Tibial artery (tissue), 4 donors: ENCODE results near the gene BACE1.
A peak's percentile ranks its signal among the peaks of the same experiment; 100 is the strongest.

ENCODE experiments used
- DNase-seq, 2 donors: peaks; one replicate each; pipeline ENCODE4 v3.0.0-alpha.2; 2019
- H3K27ac ChIP-seq, 2 donors: fragments of 200-600 bp; sonication (generic) in 1 of 2; 1 replicate in 1 of 2; 2 replicates in 1 of 2; pipeline ENCODE4 v1.5.1; 2018 to 2019; ENCODE audit warnings: mild to moderate bottlenecking in 1 of 2
- H3K27me3 ChIP-seq, 2 donors: fragments of 200-600 bp; sonication (generic) in 1 of 2; one replicate each; pipeline versions ENCODE4 v1.5.1 to v1.6.0; 2016 to 2019
- H3K36me3 ChIP-seq, 3 donors: fragments of 200-600 bp; sonication (generic) in 2 of 3; one replicate each; pipeline ENCODE4 v1.5.1; 2016 to 2019; ENCODE audit warnings: mild to moderate bottlenecking in 2 of 3
- H3K4me1 ChIP-seq, 4 donors: fragments of 200-600 bp; sonication (generic) in 2 of 4; 1 replicate in 3 of 4; 2 replicates in 1 of 4; pipeline ENCODE4 v1.5.1; 2016 to 2019
- H3K4me3 ChIP-seq, 2 donors: fragments of 200-600 bp; sonication (generic) in 1 of 2; 1 replicate in 1 of 2; 2 replicates in 1 of 2; pipeline ENCODE4 v1.5.1; 2018 to 2019; ENCODE audit warnings: mild to moderate bottlenecking in 2 of 2
- H3K9me3 ChIP-seq, 3 donors: fragments of 200-600 bp; sonication (generic) in 1 of 3; one replicate each; pipeline ENCODE4 v1.5.1; 2016 to 2019
- CTCF ChIP-seq, 2 experiments: fragments of 200-600 bp in 1 of 2; fragments of 450-650 bp in 1 of 2; IDR thresholded peaks; one replicate each; pipeline ENCODE4 v1.5.1; 2017 to 2019; ENCODE audit warnings: antibody characterized with exemption in 2 of 2, mild to moderate bottlenecking in 1 of 2, moderate library complexity in 1 of 2
- intact Hi-C: fragments of 100-400 bp; cut with DNase I; formaldehyde crosslinking; loops from one replicate; pipeline ENCODE4 v1.15.0; 2023; ENCODE audit warnings: low total_unique reads

BACE1 gene

DNA sequence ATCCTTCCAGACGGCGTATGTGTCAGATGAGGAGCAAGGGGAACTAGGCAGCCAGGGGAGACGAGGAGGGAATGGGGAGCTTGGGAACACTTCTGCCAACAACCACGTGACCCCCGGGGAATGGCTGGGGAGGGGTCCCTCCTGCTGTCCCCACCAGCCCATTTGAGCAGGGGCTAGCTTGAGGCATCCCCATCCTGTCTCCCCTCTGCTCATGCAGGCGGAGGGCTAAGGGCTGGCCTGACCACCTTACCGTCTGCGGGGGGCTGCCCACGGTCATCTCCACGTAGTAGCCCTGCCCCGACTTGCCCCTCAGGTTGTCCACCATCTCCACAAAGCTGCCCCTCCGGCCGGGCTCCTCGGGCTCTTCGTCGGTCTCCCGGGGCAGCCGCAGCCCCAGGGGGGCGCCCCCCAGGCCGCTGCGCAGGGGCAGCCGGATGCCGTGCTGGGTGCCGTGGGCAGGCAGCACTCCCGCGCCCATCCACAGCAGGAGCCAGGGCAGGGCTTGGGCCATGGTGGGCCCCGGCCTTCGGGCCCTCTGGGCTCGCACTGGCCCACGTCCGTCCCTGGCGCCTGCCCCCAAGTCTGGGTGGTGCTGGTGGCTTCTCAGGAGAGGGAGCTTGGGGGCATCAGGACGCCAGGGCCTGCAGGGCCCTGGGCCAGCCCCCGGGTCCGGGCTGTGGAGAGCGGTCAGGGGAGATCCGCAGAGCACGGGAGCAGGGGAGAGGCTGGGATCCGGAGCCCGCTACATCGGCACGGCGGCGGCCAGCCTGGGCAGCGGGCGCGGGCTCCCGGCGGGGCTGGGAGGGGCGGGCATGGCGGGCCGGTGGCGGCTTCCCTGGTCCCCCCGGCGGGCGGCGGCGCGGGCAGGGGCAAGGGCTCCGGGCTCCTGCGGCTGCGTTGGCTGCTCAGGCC lies 515 bp downstream of the BACE1 start:
- Histone ChIP-seq H3K36me3 (no peaks in the 10 kb centered on the region), H3K9me3 (no peaks in the 10 kb centered on the region), H3K27ac (peak overlapping the region; percentile 62 to 78), H3K4me1 (peaks cover 0 to 38% (median 21%) of the 10 kb centered on the region in 4 donors), H3K4me3 (peak overlapping the region; percentile 95 to 96), H3K27me3 (no peaks in the 10 kb centered on the region)
- no peak for TF ChIP-seq CTCF (IDR thresholded peaks at IDR 0.05)
- intact Hi-C loops = loop anchor here (5.0 kb wide), 1 partner anchor 83 kb away; the partner anchor contains the start of genes PCSK7 and RNF214
- no peak for DNase-seq

DNA sequence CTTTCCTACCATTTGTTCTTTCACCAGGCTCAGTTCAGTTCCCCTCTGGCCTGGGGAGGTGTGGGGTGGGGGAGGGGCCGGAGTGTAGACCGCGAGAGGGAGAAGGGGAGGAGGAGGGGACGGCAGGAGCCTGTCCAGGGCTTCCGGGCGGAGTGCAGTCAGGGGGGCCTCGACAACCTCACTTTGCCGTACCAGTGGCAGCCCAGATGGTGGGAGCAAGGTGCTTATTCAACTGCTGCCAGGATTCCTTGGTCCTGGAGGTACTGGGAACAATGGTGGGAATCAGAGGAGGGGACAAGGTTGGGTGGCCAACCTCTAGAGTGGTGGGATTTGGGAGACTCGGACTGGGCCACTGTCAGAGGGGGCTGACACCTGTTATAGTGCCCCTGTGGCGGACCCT lies 1.2 kb downstream of the BACE1 start:
- no peaks in the 10 kb centered on the region for H3K27me3 ChIP-seq
- H3K4me3 ChIP-seq = peak overlapping the region; percentile 95 to 96
- H3K27ac ChIP-seq = peak overlapping the region in 1 of 2 donors; percentile 62
- H3K4me1 ChIP-seq = peaks cover 0 to 36% (median 21%) of the 10 kb centered on the region in 4 donors
- DNase-seq = no peak
- TF ChIP-seq CTCF (IDR thresholded peaks at IDR 0.05) = no peak
- intact Hi-C loops = loop anchor here (5.0 kb wide), 1 partner anchor 83 kb away; the partner anchor contains the start of genes PCSK7 and RNF214
- no peaks in the 10 kb centered on the region for H3K9me3 ChIP-seq
- H3K36me3 ChIP-seq = no peaks in the 10 kb centered on the region

- Histone ChIP-seq H3K9me3 (no peaks in the 10 kb centered on the region), H3K27me3 (no peaks in the 10 kb centered on the region), H3K36me3 (no peaks in the 10 kb centered on the region), H3K27ac (no peak overlapping the region), H3K4me3 (peak overlapping the region in 1 of 2 donors; percentile 95), H3K4me1 (peaks cover 0 to 28% (median 18%) of the 10 kb centered on the region in 4 donors)
- intact Hi-C loops = no loop called here
- no peak for TF ChIP-seq CTCF (IDR thresholded peaks at IDR 0.05)
- DNase-seq = no peak
Measured at GRCh38 chr11:117313828-117314768, 2.0 kb downstream of the BACE1 start.

DNA sequence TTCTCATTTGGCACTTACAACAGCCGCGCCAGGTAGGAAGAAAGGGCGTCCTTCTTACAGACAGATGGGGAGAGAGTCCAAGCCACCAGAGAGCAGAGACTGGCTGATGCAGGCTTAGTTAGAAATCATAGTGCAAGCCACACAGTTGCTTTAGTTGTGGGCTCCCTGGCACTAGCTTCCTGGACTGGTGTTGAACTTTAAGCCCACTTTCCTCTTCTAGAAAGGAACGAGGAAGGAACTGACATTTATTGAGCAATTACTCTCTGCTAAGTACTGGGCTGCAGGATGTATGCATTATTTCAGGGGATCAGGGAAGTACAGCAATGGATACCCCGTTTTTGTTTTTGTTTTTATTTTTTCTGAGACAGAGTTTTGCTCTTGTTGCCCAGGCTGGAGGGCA lies 3.0 kb downstream of the BACE1 start:
- Histone ChIP-seq H3K4me1 (peaks cover 0 to 27% (median 18%) of the 10 kb centered on the region in 4 donors), H3K4me3 (no peak overlapping the region), H3K9me3 (no peaks in the 10 kb centered on the region), H3K36me3 (no peaks in the 10 kb centered on the region), H3K27ac (no peak overlapping the region), H3K27me3 (no peaks in the 10 kb centered on the region)
- intact Hi-C loops = no loop called here
- TF ChIP-seq CTCF (IDR thresholded peaks at IDR 0.05) = no peak
- no peak for DNase-seq

DNA sequence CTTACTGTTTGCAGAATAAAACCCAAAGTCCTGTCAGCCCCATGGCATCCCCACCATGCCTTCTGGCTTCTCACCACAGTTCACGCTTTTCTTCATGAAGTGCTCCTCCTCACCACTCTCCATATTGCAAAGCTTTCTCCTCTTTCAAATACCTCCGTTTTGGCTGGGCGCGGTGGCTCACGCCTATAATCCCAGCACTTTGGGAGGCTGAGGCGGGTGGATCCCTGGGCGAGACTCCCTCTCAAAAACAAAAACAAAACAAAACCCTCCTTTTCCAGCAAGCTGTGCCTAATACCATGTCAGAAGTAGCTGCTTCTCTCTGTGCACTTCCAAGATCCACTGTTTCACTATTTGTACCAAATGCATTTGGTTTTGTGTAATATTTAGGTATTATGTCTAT lies 6.7 kb downstream of the BACE1 start:
- intact Hi-C loops = no loop called here
- Histone ChIP-seq H3K27ac (no peak overlapping the region), H3K27me3 (no peaks in the 10 kb centered on the region), H3K9me3 (no peaks in the 10 kb centered on the region), H3K4me1 (peaks cover 0 to 4% (median 2%) of the 10 kb centered on the region in 4 donors), H3K36me3 (peaks cover 0 to 19% (median 8%) of the 10 kb centered on the region in 3 donors), H3K4me3 (no peak overlapping the region)
- TF ChIP-seq CTCF (IDR thresholded peaks at IDR 0.05) = no peak
- DNase-seq = no peak
